ENCODE results near the gene MED12L.

The MED12L gene

DNA sequence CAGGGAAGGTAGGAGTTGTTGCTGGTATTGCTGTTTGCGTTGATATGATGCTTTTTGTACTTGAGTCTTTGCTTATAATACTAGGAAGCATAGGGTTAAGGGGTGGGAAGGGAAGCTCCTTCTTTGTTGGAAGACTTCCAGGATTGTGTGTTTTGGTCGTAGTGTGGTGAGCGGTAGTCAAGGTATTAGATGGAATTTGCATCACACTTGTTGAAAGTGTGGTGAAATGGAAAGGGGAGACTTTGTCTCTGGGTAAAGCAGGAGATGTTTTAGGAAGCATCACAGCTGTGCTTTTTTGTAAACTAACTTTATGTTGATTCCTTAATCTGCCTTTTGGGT is 360.5 kb downstream of the MED12L start:
- DNase-seq = no peak

DNA sequence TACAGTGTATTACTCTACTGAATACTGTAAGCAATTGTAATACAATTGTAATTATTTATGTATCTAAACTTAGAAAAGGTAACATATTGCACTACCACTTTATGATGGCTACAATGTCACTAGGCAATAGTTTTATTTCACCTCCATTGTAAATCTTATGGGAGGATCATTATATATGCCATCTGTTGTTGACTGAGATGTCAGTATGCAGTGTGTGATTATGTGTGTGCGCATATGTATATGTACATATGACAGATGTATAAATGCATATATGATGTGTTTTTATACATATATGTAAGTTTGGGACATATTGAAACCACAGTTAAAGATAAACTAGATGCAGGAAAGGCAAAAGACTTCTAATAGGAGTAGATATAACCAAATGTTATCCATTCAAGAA is 366.9 kb downstream of the MED12L start:
- DNase-seq = no peak

DNA sequence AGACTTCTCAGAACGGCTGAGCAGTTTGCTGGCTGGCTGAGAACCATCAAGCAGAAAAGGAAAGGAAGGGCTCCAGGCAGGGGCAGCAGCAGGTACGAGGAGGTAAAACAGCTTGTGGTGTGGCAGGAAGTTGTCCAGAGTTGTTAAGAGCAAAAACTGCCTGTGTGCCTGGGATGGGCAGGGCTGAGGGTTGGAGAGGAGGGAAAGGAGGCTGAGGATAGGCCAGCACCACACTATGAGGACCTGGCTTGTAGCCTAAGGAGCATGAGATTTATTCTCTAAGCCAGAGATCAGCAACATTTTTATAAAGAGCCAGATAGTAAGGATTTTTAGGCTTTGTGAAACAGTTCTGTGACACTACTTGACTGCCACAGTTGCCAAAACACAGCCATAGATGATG is 367.4 kb downstream of the MED12L start:
- no peak for DNase-seq

DNA sequence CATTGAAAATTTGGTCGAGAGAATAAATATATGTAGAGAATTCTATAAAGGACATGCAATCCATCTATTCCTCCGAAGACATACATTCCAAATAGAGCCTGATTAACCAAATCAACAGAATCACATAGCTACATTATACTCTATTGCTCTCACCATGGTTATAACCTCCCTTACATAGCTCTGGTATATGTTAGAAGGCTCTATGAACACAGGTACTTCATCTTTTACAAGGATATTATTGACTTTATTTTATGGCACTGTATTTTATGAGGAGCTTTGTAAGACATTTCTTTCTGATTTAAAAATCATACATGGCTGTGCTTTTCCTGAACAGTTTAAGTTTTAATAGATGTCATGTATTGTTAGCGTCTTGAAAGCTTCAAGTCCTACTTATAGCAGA is 370.6 kb downstream of the MED12L start:
- no peak for DNase-seq

DNA sequence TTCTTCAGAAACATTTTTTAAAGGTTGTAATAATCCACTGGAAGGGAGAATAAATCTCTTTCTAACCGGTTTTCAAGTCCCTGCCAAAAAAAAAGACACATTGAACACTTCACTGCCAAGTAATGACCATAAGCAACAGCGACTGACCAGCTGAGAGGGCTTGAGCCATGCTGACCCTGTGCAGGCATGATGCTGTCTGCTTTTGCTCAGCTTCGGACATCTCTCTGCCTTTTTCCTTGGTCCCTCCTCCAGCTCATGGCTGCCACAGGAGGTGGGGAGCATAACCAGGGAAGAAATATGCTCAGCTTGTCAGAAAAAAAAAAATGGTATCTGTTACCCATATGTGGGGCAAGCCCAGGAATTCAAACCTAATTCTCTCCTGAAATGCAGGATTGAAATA is 373.9 kb downstream of the MED12L start:
- no peak for DNase-seq

DNA sequence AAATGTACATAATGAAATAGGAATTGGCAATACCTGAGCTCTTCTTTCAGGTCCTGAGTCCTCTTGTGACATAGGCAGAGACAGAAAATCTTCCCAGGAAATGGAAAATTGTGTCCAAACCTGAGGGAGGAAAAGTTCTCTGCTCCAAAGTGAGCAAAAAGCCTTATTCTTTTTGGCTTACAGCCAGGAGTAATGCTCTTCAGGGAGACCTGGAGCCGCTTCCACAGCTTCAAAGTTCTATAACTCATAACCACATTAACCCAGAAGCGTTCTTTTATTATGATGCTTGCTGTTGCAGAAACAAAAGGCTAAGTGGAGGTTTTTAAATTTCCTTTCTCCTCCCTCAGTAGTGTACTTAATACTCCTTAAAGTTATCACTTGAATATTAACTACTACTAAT is 374.8 kb downstream of the MED12L start:
- no peak for DNase-seq

DNA sequence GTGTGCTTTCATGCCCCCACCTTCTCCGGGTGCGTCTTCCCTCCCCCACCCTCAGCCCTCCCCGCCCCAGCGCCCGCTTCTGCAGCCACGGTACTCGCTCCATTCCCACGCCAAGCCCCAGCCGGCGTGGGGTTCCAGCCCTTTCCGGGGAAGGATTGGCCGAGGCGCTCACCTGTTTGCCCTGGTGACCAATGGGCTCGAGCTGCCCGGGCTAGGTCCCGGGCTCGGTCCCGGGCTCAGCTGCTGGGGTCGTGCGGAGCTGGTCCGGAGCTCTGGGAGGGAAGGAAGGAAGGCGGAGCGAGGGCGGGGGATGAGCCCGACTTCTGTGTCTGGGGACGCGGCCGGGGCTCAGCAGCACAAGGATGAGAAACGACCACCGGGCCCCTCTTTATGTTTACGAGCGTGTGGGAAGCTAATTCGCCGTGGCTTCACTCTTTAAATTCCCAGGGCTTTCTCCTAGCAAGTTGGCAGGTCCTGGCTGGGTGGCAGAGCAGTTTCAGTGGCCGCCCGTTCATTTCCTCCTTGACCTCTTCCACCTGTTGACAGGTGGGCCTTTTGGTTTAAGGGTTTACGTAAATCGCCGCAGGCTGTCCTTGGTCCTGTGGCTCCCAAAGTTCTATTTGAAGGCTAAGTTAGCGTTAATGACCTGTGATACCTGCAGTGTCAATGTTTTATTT is 375.4 kb downstream of the MED12L start, which contains the start of gene IGSF10:
Gene IGSF10, minus strand, starts transcription at position 288 of the 677 bp plus-strand sequence. CDS start 2,352 bp downstream, outside the sequence.
- peak in 6 of 51 donors; percentile 6 to 28 (median 12) for DNase-seq

DNA sequence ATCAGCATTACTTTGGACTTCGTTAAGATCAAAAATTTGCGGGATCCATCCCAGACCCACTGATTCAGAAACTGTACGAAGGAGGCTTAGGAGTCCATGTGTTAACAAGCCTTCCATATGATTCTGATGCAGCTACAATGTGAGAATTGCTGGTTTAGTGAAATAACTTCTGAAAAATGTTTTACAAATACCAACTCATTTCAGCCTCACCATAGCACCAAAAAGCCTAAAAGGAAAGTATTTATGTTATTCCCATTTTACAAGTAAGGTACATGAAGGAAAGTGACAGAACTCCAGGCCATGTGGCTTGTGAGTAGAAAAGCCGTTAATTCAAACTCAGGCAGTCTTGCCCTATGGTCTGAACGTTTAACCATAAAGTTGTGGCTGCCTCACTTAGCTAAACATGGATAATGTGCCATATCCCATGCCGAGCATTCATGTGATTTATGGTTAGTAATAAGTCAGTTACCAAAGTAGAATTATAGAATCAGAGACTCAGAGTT is 376.9 kb downstream of the MED12L start:
- DNase-seq = no peak

DNA sequence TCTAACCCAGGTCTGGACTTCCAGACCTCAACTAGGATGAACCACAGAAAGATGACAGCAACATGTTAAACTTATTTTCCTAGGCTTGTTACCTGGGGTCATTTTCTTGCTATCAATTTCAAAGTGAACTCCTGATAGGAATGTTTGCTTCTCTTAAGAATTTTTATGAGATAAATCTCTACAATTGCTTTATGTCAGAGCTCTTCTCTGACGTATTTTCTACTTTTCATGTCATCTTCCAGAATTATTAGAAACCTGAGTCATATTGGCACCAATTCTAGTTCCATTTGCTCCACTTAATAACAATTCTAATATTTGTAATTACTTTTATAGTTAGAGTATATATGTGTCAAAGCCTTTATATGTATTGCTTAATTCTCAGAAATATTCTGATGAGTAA is 377.5 kb downstream of the MED12L start:
- DNase-seq = no peak

DNA sequence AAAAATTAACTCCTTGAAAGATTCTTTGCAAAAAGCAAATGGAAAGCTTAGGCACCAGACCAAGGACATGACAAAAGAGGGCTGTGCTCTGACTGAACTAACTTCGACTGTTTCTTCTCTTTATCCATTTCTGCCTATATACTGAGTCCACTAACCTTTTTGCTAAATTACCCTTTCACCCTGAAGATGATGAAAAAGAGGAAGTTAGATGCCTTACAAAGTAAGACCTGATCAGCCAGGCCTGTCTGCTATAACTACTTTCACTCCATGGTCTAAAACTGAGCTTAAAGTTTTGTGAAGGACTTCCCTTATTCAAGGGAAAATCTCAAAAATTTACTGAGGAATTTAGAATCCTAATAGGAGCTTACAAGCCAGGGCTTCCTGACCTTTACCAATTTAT is 381.6 kb downstream of the MED12L start:
- DNase-seq = no peak

DNA sequence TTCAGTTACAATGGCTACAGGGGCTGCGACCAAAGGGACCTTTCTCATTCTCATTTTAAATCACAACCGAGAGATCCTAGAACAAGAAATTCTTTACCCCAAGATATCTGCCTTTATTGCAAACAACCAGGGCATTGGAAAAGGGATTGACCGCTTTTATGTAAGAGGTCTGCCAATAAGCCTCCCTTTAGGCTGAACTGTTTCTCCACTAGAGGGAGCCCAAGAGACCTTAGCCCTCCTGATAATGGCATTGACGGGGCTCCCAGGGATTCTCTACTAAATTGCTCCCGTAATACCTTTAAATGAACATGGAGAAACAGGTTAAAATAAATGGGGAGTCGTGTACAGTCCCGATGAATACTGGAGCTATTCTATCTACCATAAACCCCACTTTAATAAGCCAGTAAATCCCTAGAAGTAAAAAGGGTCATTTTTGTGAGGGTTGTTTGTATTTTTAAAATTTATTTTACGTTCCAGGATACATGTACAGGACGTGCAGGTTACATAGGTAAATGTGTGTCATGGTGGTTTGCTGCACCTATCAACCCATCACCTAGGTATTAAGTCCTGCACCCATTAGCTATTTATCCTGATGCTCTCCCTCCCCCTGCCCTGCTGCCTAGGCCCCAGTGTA is 382.9 kb downstream of the MED12L start:
- DNase-seq = peak in 9 of 51 donors; percentile 2 to 14 (median 4)

DNA sequence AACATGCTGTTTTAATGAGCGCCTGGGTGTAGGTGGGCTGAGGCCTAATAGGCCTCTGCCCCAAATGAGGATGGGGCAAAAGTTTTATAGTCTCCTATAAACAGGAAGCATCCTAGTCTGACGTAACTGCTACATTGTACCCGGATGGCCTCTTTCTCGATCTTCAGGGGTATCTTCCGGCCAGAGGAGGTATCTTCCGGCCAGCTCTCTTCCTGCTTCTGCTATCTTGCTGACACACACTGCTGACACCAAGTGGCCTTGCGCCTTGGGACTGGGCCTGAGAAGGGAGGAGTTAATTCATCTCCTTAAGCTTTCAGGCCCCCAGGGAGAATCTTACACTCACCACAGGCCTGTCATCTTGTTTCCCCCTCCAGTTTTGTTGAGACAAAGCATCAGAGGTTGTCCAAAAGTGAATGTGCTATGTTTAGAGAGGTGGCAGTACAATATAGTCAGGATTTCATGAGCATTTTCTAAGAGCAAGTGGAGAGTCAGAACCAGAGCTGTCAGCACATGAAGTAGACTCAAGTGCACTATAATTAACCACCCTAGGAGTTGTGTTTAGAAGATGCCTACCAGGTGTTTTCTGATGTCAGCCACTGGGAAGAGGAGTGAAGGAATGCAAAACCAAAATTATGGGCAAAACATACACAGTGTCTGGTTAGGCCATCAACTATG is 391.0 kb downstream of the MED12L start:
- DNase-seq = no peak

DNA sequence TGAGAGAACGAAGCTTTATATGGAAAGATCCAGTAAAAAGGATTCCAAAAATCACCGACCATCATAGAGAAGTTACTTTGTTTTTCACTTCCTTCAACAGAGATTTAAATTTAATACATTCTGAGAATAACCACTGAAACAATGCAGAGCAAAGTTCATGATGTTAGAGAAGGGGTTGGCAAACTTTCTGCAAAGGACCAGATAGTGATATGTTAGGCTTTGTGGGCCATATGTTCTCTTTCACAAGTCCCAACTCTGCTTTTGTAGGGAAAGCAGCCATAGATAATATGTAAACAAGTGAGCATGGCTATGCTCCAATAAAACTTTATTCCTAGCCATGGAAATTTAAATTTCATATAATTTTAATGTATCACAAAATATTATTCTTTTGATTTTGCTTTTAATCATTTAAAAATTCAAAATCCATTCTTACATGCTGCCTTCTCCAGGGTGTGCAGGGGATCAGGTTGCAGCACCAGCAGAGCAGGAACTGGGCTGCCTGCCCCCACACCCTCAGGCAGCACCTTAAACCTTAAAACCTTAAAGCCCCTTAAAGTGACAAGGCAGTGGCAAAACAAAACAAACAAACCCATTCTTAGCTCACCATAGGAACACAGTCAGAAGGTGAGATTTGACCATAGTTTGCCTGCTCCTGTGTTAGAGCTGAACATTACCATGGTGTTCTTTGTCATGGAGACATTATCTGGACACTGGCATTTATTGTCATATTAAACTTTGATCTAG is 392.3 kb downstream of the MED12L start:
- DNase-seq = no peak

DNA sequence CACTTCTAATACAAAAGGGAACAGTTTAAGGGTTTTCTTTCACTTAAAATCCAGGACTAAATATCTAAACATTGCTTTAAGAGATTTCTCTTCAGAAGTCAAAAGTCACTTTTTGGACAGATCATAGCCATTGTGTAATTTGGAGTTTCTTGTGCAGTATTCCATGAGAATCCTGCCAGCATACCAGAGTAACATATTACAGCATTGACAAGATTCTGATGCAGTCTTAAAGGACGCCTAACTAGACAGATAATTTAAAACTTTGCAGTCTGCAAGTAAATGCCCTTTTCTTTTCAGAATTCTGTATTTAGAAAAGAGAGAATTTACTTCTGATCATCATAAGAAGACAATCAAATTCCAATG is 392.9 kb downstream of the MED12L start:
- DNase-seq = no peak

DNA sequence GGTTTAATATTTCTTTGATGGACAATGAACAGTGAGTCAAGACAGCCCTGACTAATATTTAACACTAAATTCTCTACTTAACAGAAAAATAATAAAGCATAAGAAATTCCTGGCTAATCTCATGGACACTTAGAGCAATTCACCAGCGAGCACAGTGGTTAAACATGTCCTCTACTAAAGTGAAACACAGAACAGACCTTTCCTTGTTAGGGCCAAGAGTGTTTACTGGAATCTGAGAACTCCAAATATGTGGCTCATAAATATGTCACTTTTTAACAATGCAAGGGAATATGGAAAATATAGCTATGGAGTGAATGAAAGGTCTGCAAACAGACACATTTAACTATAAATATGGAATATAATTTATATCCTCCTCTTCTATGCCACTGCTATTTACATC is 394.0 kb downstream of the MED12L start:
- DNase-seq = no peak

DNA sequence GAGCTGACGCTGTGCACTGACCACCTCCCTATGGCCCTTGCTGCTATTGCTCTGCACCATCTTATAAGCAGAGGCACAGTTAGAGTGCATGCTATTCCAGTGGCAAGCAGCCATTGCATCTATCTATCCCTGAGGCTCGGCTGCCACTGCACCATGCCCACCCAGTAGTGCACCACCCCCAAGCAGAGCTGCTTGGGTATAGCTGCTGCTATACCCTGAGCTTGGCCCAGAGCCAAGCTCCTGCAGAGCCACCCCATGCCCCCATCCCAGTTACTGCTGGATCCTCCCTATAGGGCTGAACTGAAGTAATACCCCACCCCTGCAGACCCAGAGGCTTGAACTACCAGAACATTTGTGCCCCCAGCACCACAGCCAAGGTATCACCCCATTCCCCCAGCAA is 395.0 kb downstream of the MED12L start:
- DNase-seq = no peak

DNA sequence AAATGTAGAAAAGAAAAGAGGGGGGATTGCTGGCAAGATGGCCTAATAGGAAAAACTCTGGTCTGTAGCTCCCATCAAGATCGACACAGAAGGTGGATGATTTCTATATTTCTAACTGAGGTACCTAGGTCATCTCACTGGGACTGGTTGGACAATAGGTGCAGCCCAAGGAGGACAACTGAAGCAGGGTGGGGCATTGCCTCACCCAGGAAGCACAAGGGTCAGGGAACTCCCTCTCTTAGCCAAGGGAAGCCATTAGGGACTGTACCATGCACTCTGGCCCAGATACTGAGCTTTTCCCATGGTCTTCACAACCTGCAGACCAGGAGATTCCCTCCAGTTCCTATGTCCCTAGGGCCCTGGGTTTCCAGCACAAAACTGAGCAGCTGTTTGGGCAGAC is 398.0 kb downstream of the MED12L start:
- no peak for DNase-seq

DNA sequence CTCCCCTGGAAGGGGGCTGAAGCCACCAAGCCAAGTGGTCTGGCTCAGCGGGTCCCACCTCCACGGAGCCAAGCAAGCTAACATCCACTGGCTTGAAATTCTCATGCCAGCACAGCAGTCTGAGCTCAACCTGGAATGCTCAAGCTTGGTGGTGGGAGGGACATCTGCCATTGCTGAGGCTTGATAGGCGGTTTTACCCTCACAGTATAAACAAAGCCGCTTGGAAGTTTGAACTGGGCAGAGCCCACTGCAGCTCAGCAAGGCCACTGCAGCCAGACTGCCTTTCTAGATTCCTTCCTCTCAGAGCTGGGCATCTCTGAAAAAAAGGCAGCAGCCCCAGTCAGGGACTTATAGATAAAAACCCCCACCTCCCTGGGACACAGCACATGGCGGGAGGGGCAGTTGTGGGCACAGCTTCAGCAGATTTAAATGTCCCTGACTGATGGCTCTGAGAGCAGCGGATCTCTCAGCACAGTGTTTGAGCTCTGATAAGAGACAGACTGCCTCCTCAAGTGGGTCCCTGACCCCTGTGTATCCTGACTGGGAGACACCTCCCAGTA is 398.6 kb downstream of the MED12L start:
- no peak for DNase-seq

Measured in hypothalamus (tissue), 51 donors.